ENCODE results near the gene IRAK1.
A peak's percentile ranks its signal among the peaks of the same experiment; 100 is the strongest.

IRAK1 gene

DNA sequence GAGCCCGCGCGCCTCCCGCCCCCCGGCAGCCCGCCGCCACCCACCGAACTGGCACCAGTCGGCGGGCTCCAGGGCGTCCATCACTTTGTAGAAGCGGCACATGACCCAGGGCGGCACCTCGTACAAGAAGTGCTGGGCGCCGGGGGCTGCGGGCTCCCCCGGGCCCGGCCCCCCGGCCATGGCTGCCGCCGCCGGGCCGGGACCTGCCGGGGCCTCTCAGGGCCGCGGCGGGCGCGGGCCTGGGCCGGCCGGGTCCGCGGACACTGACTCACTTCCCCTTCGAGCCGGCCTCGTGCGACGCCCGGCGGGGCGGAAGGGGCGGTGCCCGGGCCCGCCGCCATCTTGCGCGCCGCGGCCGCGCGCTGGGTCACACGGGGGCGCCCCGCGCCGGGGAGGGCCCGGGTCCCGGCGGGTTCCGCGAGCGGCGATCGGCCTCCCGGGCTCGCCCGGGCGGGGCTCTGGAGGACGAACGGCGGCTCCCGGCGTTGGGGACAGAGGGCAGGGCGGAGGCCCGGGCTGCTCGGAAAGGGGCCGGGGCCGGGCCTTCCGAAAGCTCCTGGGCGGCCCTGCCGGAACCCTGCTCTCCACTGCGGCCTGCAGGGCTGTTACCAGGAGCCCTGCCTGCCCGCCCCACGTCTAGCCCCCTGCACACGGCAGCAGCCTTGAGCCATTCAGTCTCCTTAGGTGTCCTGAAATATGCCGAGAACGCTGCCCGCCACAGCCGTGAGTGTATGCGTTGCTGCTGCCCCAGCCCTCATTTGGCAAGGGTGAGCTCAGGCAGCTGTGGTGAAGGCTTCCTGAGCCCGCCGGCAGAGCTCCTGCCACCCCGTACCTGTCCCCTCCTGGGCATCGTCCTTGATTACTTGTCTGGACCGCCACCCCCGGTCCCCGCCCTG lies at the start of gene IRAK1:
IRAK1 (minus strand) TSS at position 270 of the 896 bp plus-strand sequence; CDS start at position 180, 90 bp downstream.
- ATAC-seq = peak; percentile 82

DNA sequence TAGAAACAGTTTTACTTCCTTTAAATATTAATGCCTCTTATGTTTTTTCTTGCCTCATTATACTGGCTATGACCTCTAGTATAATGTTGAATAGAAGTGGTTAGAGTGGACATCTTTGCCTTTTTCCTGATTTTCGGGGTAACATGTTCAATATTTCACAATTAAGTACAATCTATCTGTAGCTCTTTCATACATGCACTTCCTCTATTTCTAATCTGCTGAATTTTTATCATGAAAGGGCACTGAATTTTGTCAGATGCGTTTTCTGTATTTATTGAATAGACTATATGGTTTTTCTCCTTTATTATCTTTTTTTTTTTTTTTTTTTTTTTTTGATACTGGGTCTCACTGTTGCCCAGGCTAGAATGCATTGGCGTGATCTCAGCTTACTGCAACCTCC lies 48.9 kb upstream of the IRAK1 start:
- ATAC-seq = no peak

DNA sequence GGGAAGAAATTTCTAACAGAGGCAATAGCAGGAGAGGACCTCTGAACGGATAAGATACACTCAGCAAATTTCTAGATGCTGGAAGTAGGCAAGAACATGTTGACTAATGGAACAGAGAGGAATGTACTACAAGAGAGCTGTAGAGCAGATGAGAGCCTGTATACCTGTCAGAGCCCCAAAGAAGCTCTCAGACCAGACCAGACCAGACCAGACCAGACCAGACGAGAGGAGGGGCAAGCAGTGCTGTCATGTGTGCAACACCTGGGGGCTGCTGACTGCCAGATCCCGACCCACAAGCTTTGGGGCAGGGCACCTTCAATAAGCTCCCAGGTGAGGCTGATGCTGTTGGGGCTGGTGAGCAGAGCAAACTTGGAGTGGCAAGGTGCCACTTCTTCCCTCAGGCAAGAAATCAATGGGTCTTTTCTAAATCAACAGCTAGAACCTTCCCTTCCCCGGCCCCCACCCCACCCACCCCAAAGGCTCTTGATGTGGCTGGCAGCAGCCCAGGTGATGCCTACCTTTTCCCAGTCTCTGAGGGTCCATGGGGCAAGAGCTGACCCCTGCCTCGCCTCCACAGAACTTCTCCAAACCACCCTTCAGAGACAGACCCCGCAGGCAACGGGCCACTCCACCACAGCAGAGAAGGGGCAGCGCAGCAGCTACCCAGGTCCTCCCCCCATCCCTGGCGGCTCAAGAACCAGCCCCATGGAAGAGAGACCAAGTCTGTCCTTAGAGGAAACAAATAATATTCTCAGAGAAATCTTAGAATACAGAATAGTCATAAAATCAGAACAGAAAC lies 45.1 kb upstream of the IRAK1 start:
- no peak for ATAC-seq

DNA sequence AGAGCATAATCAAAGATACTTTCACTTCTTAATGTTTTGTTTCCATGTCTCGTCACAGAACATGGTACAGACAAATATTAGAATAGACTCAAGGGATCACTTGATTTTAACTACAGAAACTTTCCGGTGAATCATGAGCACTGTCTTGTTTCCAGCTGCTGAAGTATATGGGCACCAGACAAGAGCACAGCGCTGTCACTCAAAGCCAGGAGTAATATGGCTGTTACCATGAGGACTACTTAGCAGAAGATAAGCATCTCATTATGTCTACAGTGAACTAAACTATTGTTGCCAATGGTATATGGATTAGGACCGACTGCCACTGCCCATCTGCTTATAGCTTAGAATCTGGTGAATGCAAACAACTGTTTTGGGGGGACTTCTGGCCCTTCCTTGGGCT lies 43.5 kb upstream of the IRAK1 start:
- peak; percentile 90 to 94 for ATAC-seq

DNA sequence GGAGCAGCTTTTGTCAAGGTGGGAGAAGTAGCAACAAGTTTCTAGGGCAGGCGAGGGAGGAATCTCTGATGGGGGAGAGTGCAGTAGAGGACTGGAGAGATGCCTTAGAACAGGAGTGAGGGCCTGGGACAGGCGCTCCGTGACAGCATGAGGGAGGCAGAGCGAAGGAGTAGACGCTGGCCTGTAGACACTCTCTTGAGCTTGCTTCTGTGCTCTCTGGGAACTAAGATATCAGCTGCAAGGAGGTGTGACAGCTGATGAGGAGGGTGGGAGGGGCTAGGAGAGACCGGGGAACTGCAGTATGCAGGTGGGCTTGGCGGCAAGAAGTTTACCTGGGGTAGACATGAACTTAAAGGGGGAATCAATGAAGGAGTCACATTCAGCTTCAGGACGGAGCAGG lies 42.1 kb upstream of the IRAK1 start:
- ATAC-seq = no peak

DNA sequence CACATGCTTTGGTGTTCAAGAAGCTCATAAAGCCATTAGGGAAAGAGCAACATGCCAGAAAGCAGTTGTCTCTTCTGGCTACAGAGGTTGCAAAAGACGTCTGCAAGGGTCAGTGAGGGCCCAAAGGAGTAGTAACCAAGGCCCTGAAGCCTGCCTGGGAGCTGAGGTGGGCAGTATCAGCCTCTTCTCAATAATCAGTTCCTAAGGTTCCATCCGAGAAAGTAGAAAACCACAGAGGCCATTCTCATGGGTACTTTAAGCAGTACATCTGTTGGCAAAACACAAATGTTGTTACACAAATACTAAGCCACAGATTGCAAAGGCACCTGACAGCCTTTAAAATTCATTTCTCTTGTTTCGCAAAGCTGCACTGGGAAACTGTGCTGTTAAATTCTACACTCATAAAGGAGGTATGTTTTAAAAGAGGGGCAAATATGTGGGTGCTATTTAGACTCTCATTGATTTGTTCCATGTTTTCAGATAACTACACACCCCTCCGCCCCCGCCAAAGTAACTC lies 40.1 kb upstream of the IRAK1 start:
- no peak for ATAC-seq

DNA sequence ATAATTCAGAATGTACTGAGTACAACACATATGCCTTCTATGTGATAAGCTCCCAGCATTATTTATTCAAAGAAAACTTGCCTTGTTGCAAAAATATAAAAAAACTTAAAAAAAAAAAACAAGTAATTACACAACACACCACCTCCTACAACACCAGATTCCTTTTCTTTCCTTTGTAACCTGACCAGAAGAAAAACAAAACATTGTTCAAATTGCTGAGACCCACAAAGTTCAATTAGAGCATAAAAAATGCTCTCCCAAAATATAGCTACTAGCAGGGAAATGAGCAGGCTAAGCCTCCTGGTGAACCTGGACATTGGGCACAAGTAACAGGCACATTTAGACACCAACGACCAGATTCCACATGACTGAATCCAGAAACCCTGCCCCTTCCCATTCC lies 39.5 kb upstream of the IRAK1 start:
- ATAC-seq = no peak

DNA sequence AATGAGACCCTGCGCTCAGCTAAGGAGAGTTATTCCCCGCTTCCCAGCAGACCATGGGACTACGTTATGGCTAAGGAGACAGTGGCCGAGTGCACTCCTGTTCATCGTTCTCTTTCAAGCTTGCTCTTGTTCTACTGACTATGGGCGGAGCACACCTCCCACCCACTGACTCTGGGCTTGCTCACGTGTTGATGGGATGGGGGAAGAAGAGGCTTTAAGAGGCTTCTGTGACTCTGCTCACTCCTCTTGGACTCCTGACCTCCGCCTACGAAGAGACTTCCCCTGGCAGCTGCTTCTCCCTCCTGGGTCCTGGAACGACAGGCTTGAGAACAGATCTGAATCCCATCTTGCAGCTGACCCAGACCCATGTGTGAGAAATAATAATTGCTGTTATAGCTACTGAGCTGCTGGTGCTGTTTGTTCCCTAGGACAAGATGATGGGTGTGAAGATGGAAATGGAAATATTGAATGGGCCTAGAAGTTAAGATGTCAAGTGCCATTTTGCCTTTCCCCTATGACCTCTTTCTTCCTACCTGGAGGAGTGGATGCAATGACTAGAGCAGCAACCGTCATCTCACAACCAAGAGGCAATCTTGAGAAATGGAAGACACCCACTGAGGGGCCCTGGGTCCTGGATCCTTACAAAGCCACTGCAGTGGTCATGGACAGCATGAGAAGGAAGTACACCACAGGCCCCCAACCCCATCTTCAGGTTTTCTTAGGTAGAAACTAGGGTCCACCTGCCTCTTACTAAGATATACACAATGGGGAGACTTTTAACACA lies 38.7 kb upstream of the IRAK1 start:
- ATAC-seq = no peak

DNA sequence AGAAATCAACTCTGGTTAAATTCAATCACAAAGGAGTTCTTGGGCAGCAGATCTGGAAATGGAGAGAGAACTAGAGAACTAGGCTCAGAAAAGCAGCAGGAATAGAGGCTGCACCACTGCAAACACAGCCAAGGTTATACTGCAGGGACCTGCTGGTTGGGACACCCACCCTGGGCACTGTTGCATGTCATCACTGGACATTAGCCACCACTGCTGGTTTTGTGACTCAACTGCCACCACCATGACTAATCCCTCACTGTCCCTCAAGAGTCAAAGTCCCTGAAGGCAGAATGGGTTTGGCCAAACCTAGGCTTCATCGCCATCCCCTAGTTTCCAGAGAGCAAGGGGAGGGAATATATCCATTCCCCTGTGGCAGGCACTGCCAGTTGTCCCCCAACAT lies 38.1 kb upstream of the IRAK1 start:
- ATAC-seq = no peak

DNA sequence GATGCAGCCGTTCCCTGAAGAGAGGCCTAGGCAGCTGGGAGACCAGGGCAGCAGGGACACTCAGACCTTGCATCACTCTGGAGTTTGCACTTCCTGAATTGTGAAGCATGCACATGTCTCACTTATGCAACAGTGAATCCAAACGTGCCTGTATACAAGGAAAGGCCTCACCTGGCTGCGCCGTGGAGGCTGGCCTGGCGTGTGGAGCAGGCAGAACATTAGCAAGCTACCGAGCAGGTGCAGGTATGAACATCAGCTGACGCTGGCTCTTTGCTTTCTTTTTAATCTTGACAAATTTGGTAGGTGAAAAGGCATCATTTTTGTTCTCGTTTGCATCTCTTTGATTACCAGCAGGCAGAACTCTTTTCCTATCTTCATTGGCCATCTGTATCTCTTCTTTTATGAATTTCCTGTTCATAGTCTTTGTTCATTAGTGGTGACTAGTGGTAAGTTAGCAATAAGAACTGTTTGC lies 37.1 kb upstream of the IRAK1 start:
- ATAC-seq = no peak

DNA sequence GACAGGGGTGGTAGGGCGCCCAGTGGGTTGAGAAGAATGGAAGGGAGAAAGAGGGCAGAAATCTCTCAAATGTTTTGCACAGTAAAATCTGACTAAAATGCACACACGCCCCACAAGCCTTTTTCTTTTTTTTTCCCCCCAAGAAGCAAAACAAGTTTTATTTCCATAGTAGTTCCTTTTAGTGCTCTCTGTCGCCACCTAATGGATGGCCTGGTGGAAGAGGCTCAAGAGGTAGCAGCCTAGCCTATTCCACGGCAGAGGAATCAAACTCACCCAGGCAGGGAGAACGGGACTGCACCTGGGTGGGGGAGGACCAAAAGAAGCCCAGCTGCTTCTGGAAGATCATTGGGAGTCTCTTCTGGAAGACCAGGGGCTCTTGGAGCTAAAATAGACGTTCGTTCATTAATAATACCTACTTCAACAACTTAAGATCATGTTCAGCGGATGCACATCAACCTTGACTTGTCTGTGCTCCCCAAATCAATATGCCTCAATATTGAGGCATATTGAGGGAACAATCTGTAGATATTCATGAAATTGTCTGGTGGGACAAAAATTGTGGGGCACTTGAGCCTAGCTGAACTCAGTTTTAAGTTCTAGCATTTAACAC lies 31.6 kb upstream of the IRAK1 start:
- ATAC-seq = peak; percentile 58 to 67

DNA sequence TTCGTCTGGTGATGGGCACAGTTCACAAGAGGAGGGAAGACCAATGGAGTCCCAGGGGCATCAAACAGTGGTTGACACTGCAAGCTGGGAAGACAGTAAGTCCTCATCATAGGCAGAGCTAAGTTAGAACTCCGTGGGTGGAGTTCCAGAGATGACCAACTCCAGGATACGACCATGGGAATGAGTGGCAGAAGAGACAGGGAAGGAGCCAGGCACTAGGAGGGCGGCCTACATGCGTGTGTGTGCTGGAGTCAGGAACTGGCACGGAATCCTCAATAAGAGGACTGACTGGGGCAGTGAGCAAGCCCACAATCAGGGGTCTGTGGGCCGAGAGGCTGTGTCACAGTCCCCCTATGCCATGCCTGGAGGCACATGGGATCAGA lies 30.4 kb upstream of the IRAK1 start:
- ATAC-seq = no peak

DNA sequence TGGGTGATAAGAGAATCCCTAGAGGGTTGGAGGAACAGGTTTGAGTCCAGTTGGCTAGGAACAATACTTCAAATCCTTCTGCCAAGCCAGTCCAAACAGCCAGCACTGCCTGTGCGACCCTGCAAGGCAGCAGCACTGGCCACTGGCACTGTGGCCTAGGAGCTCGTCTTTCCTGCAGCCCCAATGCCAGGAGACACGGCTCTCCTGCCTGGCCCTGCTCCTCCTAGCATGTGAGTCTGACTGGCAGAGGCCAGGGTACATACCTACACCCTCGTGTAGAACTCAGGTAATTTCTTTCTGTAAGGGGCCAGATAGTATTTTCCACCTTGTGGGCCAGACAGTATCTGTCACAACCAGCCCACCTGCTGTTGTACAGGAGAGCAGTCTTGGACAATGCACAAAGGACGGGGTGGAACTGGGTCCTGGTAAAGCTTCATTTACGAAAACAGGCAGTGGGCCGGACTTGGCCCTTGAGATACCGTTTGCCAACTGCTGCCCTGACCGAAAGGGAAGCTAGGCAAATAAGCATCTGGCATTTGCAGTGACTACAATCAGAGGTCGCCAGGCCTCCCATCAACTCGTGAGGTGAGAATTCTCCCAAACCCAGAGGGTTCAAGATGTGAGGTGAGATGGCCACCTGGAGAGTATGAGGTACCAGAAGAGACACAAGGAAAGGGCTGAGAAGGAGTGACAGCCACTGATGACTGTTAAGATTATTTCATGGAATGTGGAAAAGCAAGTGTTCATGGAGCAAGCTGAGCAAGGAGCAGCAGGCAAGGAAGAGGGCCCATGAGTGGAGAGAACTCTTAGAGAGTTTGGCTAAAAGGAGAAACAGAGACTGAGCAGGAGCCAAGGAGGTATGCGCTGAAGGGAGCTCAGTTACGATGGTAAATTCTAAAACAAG lies 29.8 kb upstream of the IRAK1 start:
- no peak for ATAC-seq

DNA sequence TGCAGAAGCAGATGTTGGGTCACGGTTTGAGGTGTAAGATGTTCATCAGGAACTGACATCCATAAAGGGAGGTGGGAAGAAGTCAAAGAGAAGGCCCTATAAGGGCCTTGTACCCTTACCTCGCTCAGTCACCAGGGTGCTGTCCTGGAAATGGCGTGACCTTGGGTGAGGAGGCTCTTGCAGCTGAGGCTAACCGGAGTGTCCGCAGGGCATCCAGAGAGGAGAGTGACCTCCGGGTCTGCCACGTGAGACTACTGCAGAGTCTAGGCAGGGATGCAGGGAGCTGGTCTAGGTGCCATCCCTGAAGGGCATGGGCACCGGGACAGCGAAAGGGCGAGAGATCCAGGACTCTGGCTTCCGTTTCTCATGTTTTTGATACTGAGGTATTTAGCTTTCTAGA lies 28.7 kb upstream of the IRAK1 start:
- ATAC-seq = no peak

DNA sequence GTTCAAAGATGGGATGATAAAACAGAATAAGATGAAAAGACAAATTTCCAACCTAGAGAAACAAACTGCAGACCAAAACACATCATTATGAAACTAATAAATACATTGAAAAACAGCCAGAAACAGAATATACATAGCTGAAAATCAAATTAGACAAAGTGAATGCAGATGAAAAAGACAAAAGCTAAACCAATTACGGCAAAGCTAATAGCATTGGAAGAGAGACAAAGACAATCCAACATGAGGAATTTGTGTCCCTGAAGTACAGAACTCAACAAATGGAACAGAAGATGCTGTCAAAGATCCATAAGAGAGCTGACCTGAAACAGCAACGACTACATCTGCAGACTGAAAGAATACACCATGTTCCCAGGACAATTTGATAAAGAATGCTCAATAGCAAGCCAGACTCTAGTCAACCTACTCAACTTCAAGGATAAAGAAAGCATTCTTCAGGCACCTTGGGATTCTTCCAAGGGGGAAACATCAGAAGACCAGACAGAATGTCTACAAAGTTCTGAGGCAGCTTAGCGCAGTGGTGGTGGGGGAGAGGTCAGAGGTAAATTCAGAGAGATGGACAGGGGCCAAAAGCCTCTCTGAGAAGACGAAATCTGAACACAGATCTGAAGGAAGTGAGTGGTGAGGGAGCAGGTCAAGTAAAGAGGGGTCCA lies 27.4 kb upstream of the IRAK1 start:
- no peak for ATAC-seq

DNA sequence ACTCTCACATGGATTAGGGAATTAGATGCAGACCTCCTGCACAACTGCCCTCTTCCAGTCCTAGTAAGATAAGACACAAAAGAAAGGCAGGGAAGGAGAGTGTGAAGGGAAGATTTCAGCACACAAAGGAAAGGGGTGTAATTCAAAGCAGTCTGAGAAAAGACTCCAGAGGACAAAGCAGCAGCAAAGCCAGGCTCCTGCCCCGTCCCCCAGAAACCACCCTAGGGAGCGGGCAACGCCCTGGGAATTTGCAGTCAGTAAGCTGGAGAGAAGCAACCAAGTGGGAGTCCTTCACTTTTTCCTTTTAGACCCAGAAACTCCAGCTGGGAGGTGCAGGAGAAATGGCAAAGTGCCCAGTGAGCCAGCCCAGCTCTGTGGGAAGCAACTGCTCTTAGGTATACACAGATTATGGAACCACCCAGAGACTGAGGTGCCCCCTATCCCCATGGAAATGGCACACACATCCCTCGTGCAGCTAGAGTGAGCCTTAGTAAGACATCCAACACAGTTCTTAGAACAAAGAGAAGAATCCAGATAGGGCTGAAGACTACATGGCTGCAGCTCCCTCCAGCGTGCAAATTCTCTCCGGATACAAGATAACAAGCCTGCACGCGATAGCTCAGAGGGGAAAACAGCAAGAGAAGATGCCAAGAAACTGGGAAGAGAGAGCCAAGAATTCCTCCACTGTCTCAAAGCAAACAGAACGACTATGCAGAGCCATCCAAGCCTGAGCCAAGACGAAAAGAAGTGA lies 26.5 kb upstream of the IRAK1 start:
- ATAC-seq = no peak

DNA sequence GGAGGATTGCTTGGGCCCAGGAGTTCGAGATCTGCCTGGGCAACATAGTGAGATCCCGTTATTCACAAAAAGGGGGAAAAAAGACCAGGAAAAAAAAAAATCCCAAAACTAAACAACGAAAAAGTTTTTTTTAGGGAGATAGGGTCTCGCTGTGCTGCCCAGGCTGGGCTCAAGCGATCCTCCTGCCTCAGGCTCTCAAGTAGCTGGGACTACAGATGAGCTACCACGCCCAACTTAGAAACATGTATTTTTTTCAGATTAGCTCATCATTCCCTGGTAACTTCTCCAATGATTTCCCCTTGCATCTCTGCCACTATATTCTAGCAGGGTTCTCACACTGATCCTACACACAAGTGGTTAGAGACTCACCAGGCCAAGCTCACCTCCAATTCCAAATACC lies 24.4 kb upstream of the IRAK1 start:
- no peak for ATAC-seq

DNA sequence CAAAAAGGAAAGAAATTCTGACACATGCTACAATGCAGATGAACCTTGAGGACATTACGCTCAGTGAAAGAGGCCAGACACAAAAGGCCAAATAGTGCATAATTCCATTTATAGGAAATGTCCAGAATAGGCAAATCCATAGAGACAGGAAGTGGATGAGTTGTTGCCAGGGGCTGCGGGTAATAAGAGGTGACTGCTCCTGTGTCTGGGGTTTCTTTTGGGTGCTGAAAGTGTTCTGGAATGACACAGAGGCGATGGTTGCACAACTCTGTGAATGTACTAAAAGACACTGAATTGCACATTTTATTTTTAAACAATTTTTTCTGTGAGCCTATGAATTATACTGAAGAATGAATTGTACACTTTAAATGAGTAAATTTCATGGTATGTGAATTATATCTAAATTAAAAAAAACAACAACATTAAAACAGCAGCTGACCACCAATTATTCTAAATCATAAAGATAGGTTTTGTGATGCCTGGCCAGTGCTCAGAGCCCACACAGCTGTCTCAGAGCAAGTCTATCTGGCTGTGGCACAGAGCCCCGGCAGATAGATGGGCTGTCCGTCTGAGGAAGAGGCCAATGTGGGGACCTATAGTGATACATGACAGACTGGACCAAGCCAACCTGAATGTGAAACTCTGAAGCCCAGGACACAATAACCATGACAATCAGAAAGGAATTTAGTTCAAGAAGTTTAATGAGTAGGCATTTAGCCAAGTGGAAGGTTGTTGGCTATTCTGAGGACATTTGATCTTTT lies 23.5 kb upstream of the IRAK1 start:
- ATAC-seq = no peak

DNA sequence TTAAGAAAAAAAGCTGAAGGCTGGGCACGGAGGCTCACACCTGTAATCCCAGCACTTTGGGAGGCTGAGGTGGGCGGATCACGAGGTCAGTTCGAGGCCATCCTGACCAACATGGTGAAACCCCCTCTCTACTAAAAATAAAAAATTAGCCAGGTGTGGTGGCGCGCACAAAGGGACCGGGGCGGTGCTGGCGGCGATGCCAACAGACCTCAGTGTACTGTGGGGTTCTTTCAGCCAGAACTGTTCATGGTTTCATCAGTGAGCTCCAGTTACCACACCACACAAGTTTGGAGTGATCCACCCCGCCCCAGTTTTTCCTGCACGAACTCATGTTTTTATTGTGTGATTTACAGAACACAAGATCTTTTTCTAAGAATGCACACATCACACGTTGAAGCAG lies 21.2 kb upstream of the IRAK1 start:
- no peak for ATAC-seq

Measured in activated CD4-positive, CD25-positive, alpha-beta regulatory T cell treated with anti-CD3 and anti-CD28 coated beads, Interleukin-2, amount 50 U/mL, for 24 hours (primary cell).